NCI-H1436 treated with DMSO at 0.1 percent for 48 hours (cell line): Measurements from ENCODE around the gene ADRM1.
A peak's percentile ranks its signal among the peaks of the same experiment; 100 is the strongest.

Experiments
- DNase-seq: peaks from one replicate; lab custom pipeline; 2025; lab: John Stamatoyannopoulos, UW

Gene ADRM1

DNA sequence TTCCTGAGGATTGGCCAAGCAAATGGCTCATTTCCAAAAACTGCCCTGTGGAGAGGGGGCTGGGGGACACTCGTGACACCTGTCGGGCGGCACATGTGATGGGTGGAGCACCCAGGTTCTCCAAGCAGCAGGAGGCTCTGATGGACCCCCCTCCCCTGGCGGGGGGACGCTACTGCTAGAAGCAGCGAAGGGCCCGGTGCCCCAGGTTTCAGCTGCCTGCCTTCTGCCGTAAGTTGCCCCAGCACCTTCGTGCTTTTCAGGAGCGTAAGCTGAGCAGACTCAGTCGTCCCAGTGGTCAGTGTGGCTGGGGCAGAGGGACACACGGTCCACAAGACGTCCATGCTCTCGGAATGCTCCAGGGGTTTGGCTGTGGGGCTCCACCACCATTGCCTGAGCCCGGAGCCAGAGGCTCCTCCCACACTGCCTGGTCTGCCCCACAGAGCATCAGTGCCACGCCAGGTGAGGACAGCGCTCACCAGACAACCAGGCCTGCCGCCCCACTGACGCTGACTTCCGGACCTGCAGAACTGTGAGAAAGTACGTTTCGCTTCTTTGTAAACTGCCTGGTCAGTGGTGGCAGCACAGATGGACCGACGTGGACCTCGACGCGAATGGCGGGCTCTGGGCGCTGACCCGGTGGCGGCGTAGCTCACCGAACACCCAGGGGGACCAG lies 4.1 kb upstream of the ADRM1 start:
- DNase-seq = no peak

DNA sequence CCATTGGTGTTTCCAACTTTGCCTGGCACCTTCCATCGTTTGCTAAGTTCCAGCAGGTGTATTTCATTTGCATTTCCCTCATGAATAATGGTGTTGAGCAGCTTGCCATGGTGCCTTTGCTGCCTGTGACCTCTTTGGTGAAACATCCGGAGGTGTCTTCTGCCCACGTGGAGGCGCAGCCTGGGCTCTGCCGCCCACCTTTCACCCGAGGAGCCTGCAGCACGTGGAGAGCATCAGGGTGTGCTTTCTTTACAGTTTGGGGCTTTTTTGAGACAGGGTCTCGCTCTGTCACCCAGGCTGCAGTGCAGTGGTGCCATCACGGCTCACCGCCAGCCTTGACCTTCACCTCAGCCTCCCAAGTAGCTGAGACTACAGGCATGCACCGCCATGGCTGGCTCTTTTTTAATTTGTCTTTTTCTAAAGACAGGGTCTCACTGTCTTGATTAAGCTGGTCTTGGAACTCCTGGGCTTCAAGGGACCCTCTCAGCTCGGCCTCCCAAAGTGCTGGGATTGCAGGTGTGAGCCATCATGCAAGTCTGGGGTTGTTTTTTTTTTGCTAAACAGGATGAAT lies 3.0 kb upstream of the ADRM1 start:
- no peak for DNase-seq

DNA sequence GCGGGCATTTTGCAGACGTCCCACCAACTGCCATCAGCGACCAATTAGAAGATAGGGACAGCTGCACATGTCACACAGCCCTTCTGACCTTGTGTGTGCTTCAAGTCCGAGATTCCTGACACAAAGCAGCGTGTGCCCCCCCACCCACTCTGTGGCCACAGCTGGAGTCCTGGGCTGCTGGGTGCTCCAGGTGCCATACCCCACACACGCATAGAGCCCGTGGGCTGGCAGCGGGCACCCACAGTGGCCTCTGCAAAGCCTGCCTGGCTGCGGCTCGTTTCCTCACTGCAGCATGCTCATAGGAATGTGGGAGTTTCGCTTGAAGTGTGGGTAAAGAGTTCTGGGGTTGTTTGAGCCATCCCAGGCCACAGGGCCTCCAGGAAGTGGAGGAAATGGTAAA lies 2.5 kb upstream of the ADRM1 start:
- no peak for DNase-seq

DNA sequence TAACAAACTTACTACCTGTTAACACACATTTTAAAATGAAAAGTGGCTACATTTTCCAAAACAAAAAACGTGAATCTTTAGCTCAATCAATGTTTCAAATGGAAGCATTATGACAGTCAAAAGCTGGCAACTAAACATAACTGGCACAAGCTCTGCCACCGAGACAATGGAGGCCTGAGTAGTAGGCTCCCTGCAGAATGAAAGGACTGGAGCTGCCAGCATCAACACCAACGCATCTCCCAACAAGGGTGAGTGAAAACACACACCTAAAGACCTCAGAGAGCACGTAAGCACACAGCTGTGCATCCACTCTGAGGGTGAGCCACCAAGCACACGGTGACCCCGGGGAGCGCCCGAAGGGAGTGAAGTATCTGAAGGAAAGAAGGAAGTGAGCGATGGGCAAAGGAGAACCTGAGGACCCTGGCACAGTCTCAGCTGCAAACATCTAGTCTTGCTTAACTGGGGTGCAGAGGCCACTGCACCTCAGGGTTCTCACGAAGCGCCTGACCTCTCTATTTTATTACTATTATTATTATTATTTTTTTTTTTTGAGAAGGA lies 1.6 kb upstream of the ADRM1 start:
- DNase-seq = no peak

DNA sequence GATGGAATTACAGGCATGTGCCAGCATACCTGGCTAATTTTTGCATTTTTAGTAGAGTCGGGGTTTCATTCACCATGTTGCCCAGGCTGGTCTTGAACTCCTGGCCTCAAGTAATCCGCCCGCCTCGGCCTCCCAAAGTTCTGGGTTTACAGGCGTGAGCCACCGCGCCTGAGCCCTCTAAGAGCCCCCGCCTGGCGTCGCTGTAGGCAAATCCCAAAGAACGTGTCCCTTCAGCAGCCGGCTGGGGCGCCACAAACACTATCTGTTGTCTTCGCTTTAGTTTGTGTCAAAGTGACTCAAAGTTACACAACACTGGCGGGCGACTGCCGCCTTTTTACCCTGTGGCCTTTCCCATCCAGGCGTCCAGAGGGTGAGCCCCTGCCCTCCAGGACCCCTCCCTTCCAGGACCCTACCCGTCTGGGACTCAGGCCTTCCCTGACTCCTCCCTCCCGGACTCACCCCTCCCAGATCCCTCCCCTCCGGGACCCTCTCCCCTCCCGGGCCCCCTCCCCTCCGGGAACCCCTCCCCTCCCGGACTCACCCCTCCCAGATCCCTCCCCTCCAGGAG lies 940 bp upstream of the ADRM1 start:
- peak; percentile 70 for DNase-seq

DNA sequence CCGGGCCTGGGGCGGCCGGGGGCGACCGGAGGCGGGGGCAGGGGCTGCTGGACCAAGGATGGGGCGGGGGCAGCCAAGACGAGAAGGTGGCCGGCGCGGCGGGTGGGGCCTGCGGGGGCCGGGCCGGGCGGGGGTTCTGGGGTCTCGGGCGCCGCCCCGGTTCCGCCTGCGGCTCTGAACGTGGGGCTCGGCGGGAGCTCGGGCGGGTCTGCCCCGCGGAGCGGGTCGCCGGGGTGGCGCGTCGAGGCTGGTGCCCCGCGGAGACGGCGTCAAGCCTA lies 204 bp downstream of the ADRM1 start:
- no peak for DNase-seq

DNA sequence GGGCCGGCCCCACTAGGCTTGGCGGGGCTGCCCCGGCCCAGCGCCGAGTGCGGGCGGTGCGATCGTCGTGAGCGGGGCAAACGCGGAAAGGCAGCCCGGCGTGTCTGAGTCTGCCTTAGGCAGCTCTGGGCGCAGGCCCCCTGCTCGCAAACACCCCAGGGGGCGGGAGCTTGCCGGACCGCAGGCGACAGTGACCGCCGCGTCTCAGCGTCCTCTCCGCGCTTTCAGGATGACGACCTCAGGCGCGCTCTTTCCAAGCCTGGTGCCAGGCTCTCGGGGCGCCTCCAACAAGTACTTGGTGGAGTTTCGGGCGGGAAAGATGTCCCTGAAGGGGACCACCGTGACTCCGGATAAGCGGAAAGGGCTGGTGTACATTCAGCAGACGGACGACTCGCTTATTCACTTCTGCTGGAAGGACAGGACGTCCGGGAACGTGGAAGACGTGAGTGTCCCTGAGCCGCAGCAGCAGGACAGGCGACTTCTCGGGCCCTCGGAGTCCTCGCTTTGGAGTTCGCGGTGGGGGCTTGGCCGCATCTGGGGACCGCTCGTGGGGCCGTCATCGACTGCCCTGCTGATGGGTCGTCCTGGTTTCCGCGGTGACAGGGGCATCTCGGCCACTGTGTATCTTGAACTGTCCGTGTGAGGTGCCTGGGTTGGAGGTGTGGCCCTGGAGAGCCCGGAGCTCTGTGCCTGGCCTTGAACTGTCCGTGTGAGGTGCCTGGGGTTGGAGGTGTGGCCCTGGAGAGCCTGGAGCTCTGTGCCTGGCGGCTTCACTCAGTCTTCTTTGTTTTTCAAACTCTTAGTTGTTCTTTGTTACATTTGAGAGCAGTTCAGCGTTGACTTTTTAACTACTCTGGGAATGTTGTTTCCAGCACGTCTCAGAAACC lies 786 bp downstream of the ADRM1 start:
- no peak for DNase-seq

DNA sequence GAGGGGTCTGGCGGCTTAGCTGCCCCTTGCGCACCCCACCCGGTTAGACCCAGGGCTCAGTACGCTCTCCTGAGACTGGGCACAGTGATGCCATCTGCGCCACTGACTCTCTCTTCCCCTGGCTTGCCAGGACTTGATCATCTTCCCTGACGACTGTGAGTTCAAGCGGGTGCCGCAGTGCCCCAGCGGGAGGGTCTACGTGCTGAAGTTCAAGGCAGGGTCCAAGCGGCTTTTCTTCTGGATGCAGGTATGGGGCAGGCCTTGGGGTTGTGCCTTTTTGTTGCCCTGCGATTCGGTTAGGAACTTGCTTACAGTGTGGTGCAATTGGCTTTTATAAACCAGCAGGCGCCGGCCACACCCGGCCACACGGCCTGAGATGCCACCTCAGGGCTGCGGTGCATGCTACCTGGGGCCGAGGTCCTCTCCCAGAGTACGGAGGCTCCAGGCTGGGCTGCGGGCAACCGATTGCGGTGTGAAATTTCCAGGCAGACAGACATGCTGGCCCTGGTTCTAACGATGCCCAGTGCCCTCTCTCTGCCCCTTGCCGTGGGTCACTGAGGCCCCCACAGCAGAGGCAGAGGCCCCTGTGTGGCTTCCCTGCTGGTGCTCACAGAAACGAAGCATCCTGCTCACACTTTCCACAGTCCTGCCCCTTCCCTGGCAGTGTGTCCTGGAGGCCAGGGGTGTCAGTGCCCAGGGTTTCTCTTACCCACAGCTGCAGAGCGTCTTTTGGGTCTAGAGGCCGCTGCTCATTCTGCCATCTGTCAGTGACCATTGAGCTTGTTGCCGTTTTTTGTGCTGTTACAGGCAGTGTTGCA lies 1.7 kb downstream of the ADRM1 start:
- DNase-seq = no peak

DNA sequence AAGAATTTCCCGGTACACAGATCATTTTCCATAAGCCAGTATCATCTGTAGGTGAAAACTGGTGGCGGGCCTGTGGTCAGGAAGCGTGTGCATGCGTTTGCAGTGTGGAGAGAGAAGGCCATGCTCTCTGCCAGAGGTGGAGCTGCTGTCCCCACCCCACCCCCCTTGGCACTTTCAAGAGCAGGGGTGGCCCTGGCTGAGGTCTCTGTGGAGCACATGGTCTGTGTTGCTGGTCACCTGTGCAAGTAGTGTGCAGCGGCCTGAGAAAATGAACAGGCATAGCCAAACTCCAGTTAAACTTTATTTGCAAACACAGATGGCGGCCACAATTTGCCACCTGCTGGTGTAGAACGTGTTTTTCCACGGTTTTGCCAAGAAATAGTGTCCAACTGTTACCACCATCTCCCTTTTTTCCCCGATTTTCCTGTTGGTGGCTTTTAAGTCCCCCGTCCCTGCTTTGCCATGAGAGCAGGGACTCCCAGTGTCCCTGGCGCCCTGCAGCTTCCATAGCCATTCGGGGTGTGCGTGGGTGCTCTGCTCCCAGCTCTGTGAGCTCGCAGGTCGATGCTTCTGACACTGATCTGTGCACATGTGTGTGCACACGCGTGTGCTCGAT lies 2.5 kb downstream of the ADRM1 start:
- no peak for DNase-seq

DNA sequence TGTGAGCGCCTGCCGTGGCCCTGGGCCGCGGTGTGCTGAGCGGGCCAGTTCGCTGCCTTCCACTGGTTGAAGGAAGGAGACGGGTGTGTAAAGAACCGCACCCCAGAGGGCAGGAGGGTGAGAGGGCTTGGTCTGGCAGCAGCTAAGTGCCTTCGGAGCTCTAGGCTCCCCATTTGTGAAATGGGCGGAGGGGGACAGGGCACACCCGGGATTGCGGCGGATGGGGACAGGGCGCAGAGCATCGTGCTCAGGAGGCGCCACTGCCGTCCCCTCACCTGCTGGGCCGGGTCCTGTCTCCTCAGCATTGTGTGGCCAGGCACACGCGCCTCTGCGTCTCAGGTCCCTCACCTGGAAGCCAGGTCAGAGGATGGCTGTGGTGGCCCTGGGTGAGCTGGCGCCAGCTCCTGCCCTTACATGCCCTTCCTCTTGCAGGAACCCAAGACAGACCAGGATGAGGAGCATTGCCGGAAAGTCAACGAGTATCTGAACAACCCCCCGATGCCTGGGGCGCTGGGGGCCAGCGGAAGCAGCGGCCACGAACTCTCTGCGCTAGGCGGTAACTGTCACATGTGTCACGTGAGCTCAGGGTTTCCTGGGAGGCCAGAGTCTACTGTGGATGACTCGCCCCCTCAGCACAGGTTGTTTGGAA lies 3.1 kb downstream of the ADRM1 start:
- no peak for DNase-seq

DNA sequence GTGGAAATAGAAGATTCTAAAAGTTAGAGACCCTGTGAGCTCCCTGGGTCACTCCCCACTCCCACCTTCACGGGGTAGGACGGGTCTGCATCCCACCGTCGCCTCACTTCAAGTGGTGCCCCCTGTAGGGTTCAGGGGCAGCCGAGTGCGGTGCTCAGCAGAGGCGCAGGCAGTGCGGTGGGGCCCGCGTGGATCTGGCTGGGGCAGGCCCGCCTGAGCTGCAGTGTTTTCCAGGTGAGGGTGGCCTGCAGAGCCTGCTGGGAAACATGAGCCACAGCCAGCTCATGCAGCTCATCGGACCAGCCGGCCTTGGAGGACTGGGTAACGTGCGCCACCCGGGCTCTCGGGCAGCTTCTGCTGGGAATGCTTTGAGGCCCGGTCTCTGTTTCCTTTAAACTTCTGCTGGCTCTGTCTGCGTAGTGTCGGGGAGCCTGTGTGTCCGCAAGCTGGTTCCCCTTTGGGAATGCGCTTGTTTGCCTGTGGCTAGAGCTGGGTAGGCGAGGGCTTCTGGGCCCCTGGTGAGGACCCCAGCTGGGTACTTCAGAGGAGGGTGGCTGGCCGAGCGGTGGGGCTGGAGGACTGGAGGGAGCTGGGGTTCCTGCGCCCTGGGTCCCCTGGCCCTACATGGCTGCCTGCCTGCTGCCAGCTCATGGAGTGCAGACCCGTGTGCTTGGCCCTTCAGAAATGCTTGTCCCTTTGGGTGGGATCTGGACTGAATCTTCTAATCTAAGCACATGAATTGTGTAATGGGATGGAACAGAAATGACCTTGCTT lies 3.8 kb downstream of the ADRM1 start:
- no peak for DNase-seq

DNA sequence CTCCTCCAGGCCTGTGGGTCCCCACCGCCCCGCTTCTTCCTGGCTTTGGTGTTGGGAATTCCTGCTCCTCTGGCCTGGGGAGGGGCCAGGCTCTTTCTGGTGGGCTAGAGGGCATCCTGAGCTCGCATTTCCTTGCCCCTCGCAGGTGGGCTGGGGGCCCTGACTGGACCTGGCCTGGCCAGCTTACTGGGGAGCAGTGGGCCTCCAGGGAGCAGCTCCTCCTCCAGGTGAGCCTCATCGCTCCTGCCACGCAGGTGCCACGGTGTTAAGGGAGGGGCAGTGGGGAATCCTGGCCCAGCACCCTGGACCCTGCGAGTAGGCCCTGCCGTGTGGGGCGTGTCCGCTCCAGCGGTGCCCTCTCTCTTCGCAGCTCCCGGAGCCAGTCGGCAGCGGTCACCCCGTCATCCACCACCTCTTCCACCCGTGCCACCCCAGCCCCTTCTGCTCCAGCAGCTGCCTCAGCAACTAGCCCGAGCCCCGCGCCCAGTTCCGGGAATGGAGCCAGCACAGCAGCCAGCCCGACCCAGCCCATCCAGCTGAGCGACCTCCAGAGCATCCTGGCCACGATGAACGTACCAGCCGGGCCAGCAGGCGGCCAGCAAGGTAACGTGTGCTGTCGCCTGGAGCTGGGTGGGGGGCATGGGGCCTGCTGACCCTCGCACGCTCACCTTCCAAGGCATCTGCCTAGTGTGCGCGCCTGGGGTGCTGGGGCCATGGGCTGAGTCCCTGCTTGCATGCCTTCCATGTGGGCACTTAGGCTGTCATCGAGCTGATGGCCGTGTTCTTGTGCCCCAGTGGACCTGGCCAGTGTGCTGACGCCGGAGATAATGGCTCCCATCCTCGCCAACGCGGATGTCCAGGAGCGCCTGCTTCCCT lies 4.7 kb downstream of the ADRM1 start:
- no peak for DNase-seq

DNA sequence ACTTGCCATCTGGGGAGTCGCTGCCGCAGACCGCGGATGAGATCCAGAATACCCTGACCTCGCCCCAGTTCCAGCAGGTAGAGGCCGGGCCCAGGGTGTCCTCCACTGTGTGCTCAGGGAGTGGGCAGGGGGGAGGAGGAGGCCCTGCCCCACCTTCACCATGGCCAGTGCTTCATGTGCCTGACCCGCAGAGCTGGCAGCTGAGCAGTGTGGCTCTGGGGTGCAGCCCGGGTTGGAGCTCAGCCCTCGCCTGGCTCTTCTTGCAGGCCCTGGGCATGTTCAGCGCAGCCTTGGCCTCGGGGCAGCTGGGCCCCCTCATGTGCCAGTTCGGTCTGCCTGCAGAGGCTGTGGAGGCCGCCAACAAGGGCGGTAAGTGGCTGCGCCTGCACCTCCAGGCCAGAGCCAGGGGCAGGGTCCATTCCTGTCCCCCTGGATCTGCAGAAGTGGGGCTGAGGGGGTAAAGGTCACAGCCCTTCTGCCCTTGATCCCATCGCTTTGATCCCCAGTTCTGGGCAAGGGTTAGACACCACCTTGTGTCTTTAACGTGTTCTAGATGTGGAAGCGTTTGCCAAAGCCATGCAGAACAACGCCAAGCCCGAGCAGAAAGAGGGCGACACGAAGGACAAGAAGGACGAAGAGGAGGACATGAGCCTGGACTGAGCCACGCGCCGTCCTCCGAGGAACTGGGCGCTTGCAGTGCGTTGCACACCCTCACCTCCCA lies 5.5 kb downstream of the ADRM1 start:
- DNase-seq = no peak

DNA sequence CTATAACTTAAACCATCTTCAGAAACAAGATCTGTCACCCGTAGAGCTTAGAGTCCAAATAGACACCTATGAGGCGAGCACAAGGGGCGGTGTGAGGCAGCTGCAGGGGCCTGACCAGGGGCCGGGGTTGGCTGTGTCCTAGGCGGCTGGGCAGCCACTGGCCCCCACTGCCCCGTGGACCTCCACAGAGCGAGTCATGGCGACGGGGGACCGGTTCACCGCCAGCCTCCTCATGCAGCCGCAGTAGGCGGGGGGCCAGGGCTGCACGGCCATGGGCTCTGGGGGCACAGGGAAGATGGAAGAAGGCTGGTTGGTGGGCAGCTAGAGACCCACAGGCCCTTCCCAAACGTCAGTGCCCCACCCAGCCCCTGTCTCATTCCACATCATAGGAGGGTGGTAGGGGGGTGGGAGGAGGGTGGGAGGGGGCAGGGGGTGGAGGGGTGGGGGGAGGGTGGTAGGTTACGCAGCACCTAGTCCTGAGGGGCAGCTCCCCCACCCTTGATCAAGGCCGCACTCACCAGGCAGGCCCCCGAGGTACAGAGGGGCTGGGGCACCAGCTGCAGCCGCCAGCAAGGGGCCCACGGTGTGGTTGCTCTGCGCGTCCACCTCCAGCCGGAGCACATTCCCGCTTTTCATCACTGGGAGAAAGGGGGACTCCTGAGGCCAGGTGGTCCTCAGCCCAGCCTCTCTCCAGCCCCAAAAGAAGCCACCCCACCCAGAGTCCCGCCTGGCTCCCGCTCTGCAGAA lies 6.6 kb downstream of the ADRM1 start:
- DNase-seq = no peak

DNA sequence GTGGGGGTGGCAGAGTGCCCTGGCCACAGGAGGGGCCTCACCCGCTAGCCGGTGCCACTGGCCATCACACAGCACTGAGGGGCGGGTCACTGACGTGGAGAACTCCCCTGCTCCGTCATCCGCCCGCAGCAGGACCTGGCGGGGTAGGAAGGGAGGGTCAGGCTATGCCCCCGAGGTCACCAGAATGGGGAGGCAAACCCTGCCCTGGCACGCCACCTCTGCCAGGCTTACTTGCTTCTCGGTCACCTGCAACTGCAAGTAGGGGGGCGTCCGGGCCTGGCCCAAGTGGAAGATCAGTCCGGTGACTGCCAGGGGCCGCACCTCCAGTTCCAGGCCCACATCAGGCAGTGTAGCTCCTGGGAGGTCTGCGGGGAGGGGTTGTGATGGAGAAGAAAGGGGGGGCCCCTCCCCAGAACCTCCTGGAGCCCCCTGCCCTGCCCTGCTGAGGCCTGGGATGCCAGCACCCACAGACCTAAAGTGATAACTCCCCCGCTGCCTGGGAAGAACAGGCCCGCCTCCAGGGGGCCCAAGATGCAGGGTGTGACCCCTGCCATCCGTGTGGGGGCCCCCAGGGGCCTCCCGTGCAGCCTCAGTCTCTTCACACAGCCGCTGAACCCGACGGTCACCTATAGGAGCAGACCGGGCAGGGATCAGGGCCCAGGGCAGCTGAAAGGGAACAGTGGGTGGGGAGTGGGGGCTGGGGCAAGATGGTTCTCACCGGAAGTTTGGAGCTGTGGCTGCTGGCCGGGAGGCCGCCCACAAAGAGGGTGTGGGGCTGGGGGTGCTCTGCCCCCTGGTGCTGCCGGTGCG lies 7.4 kb downstream of the ADRM1 start:
- no peak for DNase-seq

DNA sequence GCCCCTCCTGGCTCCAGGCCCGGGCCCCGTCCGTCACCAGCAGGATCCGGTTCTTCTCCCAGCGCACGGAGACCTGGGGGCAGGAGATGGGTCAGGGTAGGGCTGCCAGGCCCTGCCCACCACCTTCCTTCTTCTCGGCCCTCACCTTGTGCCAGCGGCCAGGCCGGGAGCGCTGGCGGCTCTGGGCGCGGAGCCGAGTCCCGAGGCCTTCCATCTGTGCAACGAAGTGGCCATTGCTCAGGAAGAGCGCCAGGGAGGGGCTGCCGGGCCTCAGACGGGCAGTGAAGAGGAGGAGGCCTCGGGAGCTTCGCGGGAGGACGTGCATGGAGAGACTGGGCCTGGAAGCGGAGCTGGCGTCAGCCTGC lies 7.9 kb downstream of the ADRM1 start:
- no peak for DNase-seq

DNA sequence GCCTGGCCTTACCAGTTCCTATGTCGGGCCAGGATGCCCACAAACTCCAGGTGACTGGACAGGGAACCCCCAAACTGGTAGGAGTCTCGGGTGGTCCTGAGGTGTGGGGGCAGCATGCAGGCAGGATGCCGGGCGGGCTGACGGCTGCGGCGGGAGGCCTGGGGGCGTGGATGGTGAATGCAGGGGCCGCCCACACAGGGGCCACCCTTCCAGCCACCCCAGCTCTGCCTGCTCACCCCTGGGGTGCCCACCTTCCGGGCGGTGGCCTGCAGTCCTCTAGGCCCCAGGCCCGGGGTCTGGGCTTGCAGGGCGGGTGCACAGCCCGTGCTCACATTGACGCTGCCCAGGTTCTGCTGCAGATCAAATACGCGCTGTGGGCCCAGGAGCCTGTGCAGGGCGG lies 8.4 kb downstream of the ADRM1 start:
- DNase-seq = no peak
